ENCODE results near the gene NOS1. TPM values are rescaled to one million over a fixed set of nuclear protein-coding genes. Genes with fewer than 3 reads are reported as not detected.

The NOS1 gene
- total and polyA plus RNA-seq, 2 of the 8 experiments (the other 6 are each of a cell fraction or from before 2014, with no cell fraction given) = 1.5 to 2.0 TPM

GRCh38 chr12:117360551-117361346 lies 677 bp downstream of the NOS1 start:
- peaks cover 0 to 3% (median 2%) of the 10 kb centered on the region in 4 experiments; a peak in 3 of 7 replicates for H3K4me1 ChIP-seq (replicated peaks in 1 of 4; ENCODE audit: control insufficient read depth in 3 of 4, insufficient read depth in 4 of 4, low read length in 3 of 4)
- peak overlapping the region; percentile 87 for H3K18ac ChIP-seq (ENCODE audit: extremely low read depth, low read length)
- no peaks in the 10 kb centered on the region for H3K79me2 ChIP-seq (ENCODE audit: control insufficient read depth in 1 of 2, insufficient read depth in 2 of 2, low read length in 2 of 2)
- peak overlapping the region; percentile 88; the same call in 1 of the 2 replicates for H2BK15ac ChIP-seq (ENCODE audit: low read length)
- ChIA-PET CTCF (ENCODE audit: partially characterized antibody) (interaction anchor here (0.7 to 2.2 kb wide), 11 partner anchors 8 to 497 kb away, joined by 3 to 18 read pairs (median 3); no protein-coding TSS in a partner anchor), POLR2A (ENCODE audit: partially characterized antibody) (interaction anchor here (0.7 to 1.1 kb wide), 3 partner anchors 8 to 490 kb away, joined by 3 to 4 read pairs (median 3); no protein-coding TSS in a partner anchor)
- no peak for FAIRE-seq
- no peak overlapping the region for H3K14ac ChIP-seq (ENCODE audit: insufficient read length)
- H3K4me3 ChIP-seq (ENCODE audit: extremely low read depth in 1 of 4, insufficient read depth in 2 of 4, low read depth in 3 of 4, low read length in 4 of 4) = peak overlapping the region; percentile 71 to 84 (median 80)
- H2BK120ac ChIP-seq (replicated peaks; ENCODE audit: low read depth, low read length) = no peak overlapping the region
- peak overlapping the region in 2 of 4 experiments; percentile 51 to 53; a peak in 3 of 7 replicates for H3K9ac ChIP-seq (replicated peaks in 1 of 4; ENCODE audit: extremely low read depth in 1 of 4, low read depth in 3 of 4, low read length in 3 of 4)
- no peaks in the 10 kb centered on the region for H3K36me3 ChIP-seq (ENCODE audit: control insufficient read depth in 2 of 4, insufficient read depth in 4 of 4, low read length in 3 of 4)
- DNase-seq (ENCODE audit: low read depth in 1 of 2, low spot score in 2 of 2) = peak in 1 of 2 experiments; percentile 81
- H2BK5ac ChIP-seq (ENCODE audit: low read depth, low read length) = no peak overlapping the region
- no peak overlapping the region for H3K23ac ChIP-seq (ENCODE audit: insufficient read length)
- H2BK20ac ChIP-seq (ENCODE audit: low read length) = no peak overlapping the region
- peak overlapping the region; percentile 87 to 94 for H3K4me2 ChIP-seq (ENCODE audit: insufficient read depth in 1 of 2, low read depth in 2 of 2, low read length in 2 of 2)
- peaks cover 12% of the 10 kb centered on the region for H3K23me2 ChIP-seq (ENCODE audit: low read depth, low read length)
- no peak overlapping the region for H3K56ac ChIP-seq (replicated peaks; ENCODE audit: insufficient read length, low read depth, low read length)
- no peak overlapping the region for H2AK5ac ChIP-seq (ENCODE audit: low read depth, low read length)
- no peak overlapping the region for H4K5ac ChIP-seq (ENCODE audit: insufficient read length, low read depth, low read length)
- H4K8ac ChIP-seq (ENCODE audit: extremely low read depth, insufficient read depth, low read length) = peak overlapping the region; percentile 62
- no peaks in the 10 kb centered on the region for H3K79me1 ChIP-seq (ENCODE audit: low read depth, low read length)
- no peak overlapping the region for H3K27ac ChIP-seq (ENCODE audit: low read depth, low read length)
- H3K9me3 ChIP-seq (ENCODE audit: insufficient read depth in 2 of 2, low read depth in 1 of 2, low read length in 1 of 2) = no peaks in the 10 kb centered on the region
- peaks cover 2 to 3% of the 10 kb centered on the region in 2 experiments for H4K20me1 ChIP-seq (replicated peaks in 1 of 2; ENCODE audit: control insufficient read depth in 1 of 2, insufficient read depth in 2 of 2, low read length in 2 of 2)
- peak overlapping the region; percentile 71 for H4K91ac ChIP-seq (replicated peaks; ENCODE audit: insufficient read length, low read length)
- H3K27me3 ChIP-seq (replicated peaks in 1 of 4; ENCODE audit: control insufficient read depth in 3 of 4, extremely low read depth in 1 of 4, insufficient read depth in 3 of 4, low read length in 3 of 4) = peaks cover 27 to 73% (median 59%) of the 10 kb centered on the region in 4 experiments
- 0 out of 2 replicates have a peak overlapping the region, but pooled peaks have one; percentile 50 for H2BK12ac ChIP-seq (ENCODE audit: low read depth, low read length)
- 0% methylated on average over 47 of the region's 91 CpGs; no CpG with 5 or more reads in 1 of the 2 experiments for WGBS, 2 experiments (ENCODE audit: extremely low coverage in 1 of 2, insufficient coverage in 1 of 2, insufficient read length in 1 of 2, insufficient replicate concordance in 2 of 2, low coverage in 1 of 2, low lambda C conversion rate in 2 of 2, missing lambda C conversion rate in 1 of 2)
- peak overlapping the region; percentile 37; the same call in 1 of the 2 replicates for H2AFZ ChIP-seq (ENCODE audit: low read length)
- no peak overlapping the region for H3K4ac ChIP-seq (replicated peaks; ENCODE audit: insufficient read length, low read depth, low read length)
- TF ChIP-seq CBX5 (IDR thresholded peaks at IDR 0.05; ENCODE audit: low read depth, low read length) (no peak), NANOG (IDR thresholded peaks at IDR 0.05; ENCODE audit: insufficient read depth, low read depth, low read length, poor library complexity, severe bottlenecking) (no peak), RFX5 (IDR thresholded peaks at IDR 0.05; ENCODE audit: borderline replicate concordance, low read depth, low read length) (no peak), SUZ12 (IDR thresholded peaks at IDR 0.05; ENCODE audit: low read length) (peak; percentile 82; the same call in 1 of the 2 replicates), HDAC6 (IDR thresholded peaks at IDR 0.05; ENCODE audit: low read depth, low read length) (no peak), YY1 (IDR thresholded peaks at IDR 0.05; ENCODE audit: low read depth, low read length) (peak; percentile 84), RBBP5 (IDR thresholded peaks at IDR 0.05; ENCODE audit: borderline replicate concordance, low read depth, low read length) (peak; percentile 93; the same call in 1 of the 2 replicates), KDM5A (IDR thresholded peaks at IDR 0.05; ENCODE audit: low read length) (no peak), BRCA1 (IDR thresholded peaks at IDR 0.05; ENCODE audit: low read depth, low read length) (no peak), SAP30 (IDR thresholded peaks at IDR 0.05; ENCODE audit: insufficient read depth, insufficient replicate concordance, low read length) (no peak)

Data from H1 (cell line).